T-cell (primary cell): ENCODE results near the gene AFP. TPM values are rescaled to one million over a fixed set of nuclear protein-coding genes. Genes with fewer than 3 reads are reported as not detected.

Experiments used
- ATAC-seq, 4 experiments: fragments of 200-7000 bp in 3 of 4; fragments of 150-1000 bp in 1 of 4; cut with Tn5 transposase; replicated peaks in 1 of 4; 1 replicate in 3 of 4; 2 replicates in 1 of 4; pipeline ENCODE4 v1.10.0; 2021; ENCODE audit warnings: moderate library complexity in 3 of 4, mild to moderate bottlenecking in 2 of 4, moderate number of reproducible peaks in 1 of 4
- CTCF ChIA-PET, 2 donors: fragments of 300-600 bp; sonication (Branson Sonifier 250); formaldehyde crosslinking; loops; one replicate each; lab custom pipeline; 2022; ENCODE audit warnings: antibody characterized with exemption in 2 of 2; lab: Charles Lee
- POLR2A ChIA-PET, 2 donors: fragments of 300-600 bp; sonication (Branson Sonifier 250); formaldehyde crosslinking; loops; one replicate each; lab custom pipeline; 2022; ENCODE audit warnings: antibody characterized with exemption in 2 of 2; lab: Charles Lee
- DNase-seq, 35 experiments: peaks; one replicate each; pipeline versions ENCODE4 v3.0.0 to v3.0.0-alpha.2; 2013 to 2023
- H3K27ac ChIP-seq: one replicate; pipeline ENCODE4 v1.5.1; 2013; ENCODE audit warnings: low read length
- H3K27me3 ChIP-seq, 2 experiments: replicated peaks in 1 of 2; 1 replicate in 1 of 2; 2 replicates in 1 of 2; pipeline versions ENCODE4 v1.6.1 to v1.7.0; 2013; ENCODE audit warnings: low read length in 1 of 2, mixed read lengths in 1 of 2; ENCODE audit not compliant: control insufficient read depth in 2 of 2, insufficient read depth in 2 of 2; ENCODE audit errors: extremely low read depth in 1 of 2
- H3K36me3 ChIP-seq, 2 donors: 1 replicate in 1 of 2; 2 replicates in 1 of 2; pipeline versions ENCODE4 v1.6.1 to v1.7.0; 2013; ENCODE audit warnings: low read length in 1 of 2; ENCODE audit not compliant: control insufficient read depth in 2 of 2, insufficient read depth in 1 of 2; ENCODE audit errors: extremely low read depth in 1 of 2
- H3K4me1 ChIP-seq, 2 experiments: 1 replicate in 1 of 2; 2 replicates in 1 of 2; pipeline versions ENCODE4 v1.6.1 to v1.7.0; 2013; ENCODE audit warnings: low read length in 2 of 2, mixed read lengths in 1 of 2; ENCODE audit not compliant: insufficient read depth in 2 of 2, control insufficient read depth in 1 of 2; ENCODE audit errors: extremely low read depth in 1 of 2
- H3K4me3 ChIP-seq, 2 donors: 1 replicate in 1 of 2; 2 replicates in 1 of 2; pipeline versions ENCODE4 v1.5.1 to v1.7.0; 2013; ENCODE audit warnings: mild to moderate bottlenecking in 2 of 2, low read length in 1 of 2, moderate library complexity in 1 of 2; ENCODE audit not compliant: control insufficient read depth in 1 of 2; ENCODE audit errors: extremely low read depth in 1 of 2
- H3K9me3 ChIP-seq: 2 replicates; pipeline ENCODE4 v1.7.0; 2013
- H3K27ac Mint-ChIP-seq, 2 donors: one replicate each; pipeline ENCODE4 v1.8.0; 2020 to 2021; ENCODE audit warnings: mild to moderate bottlenecking in 2 of 2, mixed read lengths in 2 of 2
- H3K27me3 Mint-ChIP-seq, 2 donors: one replicate each; pipeline ENCODE4 v1.8.0; 2021 to 2022; ENCODE audit warnings: mixed read lengths in 2 of 2
- H3K36me3 Mint-ChIP-seq: one replicate; pipeline ENCODE4 v1.8.0; 2021; ENCODE audit warnings: mixed read lengths
- H3K4me1 Mint-ChIP-seq, 3 donors: one replicate each; pipeline ENCODE4 v1.8.0; 2020 to 2022; ENCODE audit warnings: mixed read lengths in 3 of 3, mild to moderate bottlenecking in 1 of 3
- H3K4me3 Mint-ChIP-seq, 3 donors: one replicate each; pipeline ENCODE4 v1.8.0; 2020 to 2022; ENCODE audit warnings: mild to moderate bottlenecking in 3 of 3, mixed read lengths in 3 of 3, moderate library complexity in 3 of 3
- H3K9me3 Mint-ChIP-seq, 3 donors: one replicate each; pipeline ENCODE4 v1.8.0; 2020 to 2022; ENCODE audit warnings: mixed read lengths in 3 of 3
- WGBS: methylation state at CpG from one replicate; pipeline ENCODE4 v1.1.5; 2013; ENCODE audit warnings: missing lambda C conversion rate; ENCODE audit not compliant: insufficient coverage; 5-methylcytosine and 5-hydroxymethylcytosine counted together
- total RNA-seq, 35 experiments: library from RNA in 6 of 35; stranded (reverse) in 6 of 35; fragments of 120-200 nt in 1 of 35; gene quantifications; one replicate each; pipeline versions ENCODE4 v1.2.1 to v1.2.4 and lab custom pipeline; 2013 to 2026

The AFP gene
- total RNA-seq, 5 donors from 2014 or later (not counting 1 experiment from before 2014, with no cell fraction given) = 1.6 to 3.6 (median 2.5) TPM; not detected in 2

GRCh38 chr4:73485085-73485484, 49.1 kb downstream of the AFP start:
- DNase-seq (no peak), ATAC-seq (no peak)
- H3K4me1 ChIP-seq = no peaks in the 10 kb centered on the region
- Mint-ChIP-seq H3K36me3 (no peaks in the 10 kb centered on the region), H3K4me3 (no peak overlapping the region), H3K27me3 (peaks cover 8 to 13% of the 10 kb centered on the region in 2 donors), H3K4me1 (no peaks in the 10 kb centered on the region), H3K9me3 (no peaks in the 10 kb centered on the region), H3K27ac (no peak overlapping the region)
- ChIA-PET CTCF (no interaction called here), POLR2A (no interaction called here)
- H3K9me3 ChIP-seq = no peaks in the 10 kb centered on the region
- no peaks in the 10 kb centered on the region for H3K36me3 ChIP-seq
- no peak overlapping the region for H3K4me3 ChIP-seq
- H3K27me3 ChIP-seq = no peaks in the 10 kb centered on the region
- H3K27ac ChIP-seq = no peak overlapping the region

- H3K4me1 ChIP-seq = no peaks in the 10 kb centered on the region
- no peaks in the 10 kb centered on the region for H3K9me3 Mint-ChIP-seq
- POLR2A ChIA-PET = no interaction called here
Observed at GRCh38 chr4:73485596-73485995, 49.6 kb downstream of the AFP start.

DNA sequence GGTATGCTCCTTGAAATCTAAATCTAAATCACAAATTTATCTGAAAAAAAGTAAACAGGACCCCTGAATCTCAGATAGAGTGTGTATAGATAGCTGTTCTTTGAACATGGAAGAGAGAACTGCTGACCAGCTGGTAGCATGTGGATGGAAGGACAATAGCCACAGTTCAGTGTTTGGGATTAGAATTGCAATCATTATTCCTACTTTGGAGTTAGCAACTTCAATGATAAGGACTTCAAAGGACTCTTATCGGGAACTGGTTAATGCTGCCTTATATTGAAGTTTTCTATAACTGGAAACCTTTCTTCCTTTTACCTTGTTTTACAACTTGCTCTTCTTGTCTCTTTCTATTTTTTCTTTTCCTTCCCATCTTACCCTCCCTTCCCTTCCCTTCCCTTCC, 50.5 kb downstream of the AFP start:
- no peaks in the 10 kb centered on the region for H3K9me3 ChIP-seq
- POLR2A ChIA-PET = no interaction called here
- no peaks in the 10 kb centered on the region for H3K27me3 ChIP-seq
- no peaks in the 10 kb centered on the region for H3K36me3 ChIP-seq
- Mint-ChIP-seq H3K9me3 (no peaks in the 10 kb centered on the region), H3K4me3 (no peak overlapping the region), H3K27ac (no peak overlapping the region), H3K4me1 (no peaks in the 10 kb centered on the region), H3K36me3 (no peaks in the 10 kb centered on the region), H3K27me3 (peaks cover 7 to 9% of the 10 kb centered on the region in 2 donors)
- no peak overlapping the region for H3K27ac ChIP-seq
- DNase-seq (no peak), ATAC-seq (no peak)
- no peaks in the 10 kb centered on the region for H3K4me1 ChIP-seq
- H3K4me3 ChIP-seq = no peak overlapping the region
- CTCF ChIA-PET = no interaction called here
- whole genome bisulfite sequencing = no CpG with 5 or more reads among the region's 1 CpG

More at GRCh38 chr4:73485596-73485995, 49.6 kb downstream of the AFP start:
- Histone ChIP-seq H3K27ac (no peak overlapping the region), H3K27me3 (no peaks in the 10 kb centered on the region), H3K9me3 (no peaks in the 10 kb centered on the region), H3K4me3 (no peak overlapping the region), H3K36me3 (no peaks in the 10 kb centered on the region)
- CTCF ChIA-PET = no interaction called here
- DNase-seq = no peak
- H3K27me3 Mint-ChIP-seq = peaks cover 8 to 13% of the 10 kb centered on the region in 2 donors
- no peaks in the 10 kb centered on the region for H3K36me3 Mint-ChIP-seq
- H3K27ac Mint-ChIP-seq = no peak overlapping the region
- no peak for ATAC-seq
- no peaks in the 10 kb centered on the region for H3K4me1 Mint-ChIP-seq
- no peak overlapping the region for H3K4me3 Mint-ChIP-seq

GRCh38 chr4:73487233-73487632, 51.2 kb downstream of the AFP start:
- H3K4me1 Mint-ChIP-seq = no peaks in the 10 kb centered on the region
- no peaks in the 10 kb centered on the region for H3K9me3 Mint-ChIP-seq
- WGBS = no CpG with 5 or more reads among the region's 1 CpG
- H3K36me3 Mint-ChIP-seq = no peaks in the 10 kb centered on the region
- POLR2A ChIA-PET = no interaction called here
- ATAC-seq = no peak
- CTCF ChIA-PET = no interaction called here
- H3K4me1 ChIP-seq = no peaks in the 10 kb centered on the region
- H3K27ac ChIP-seq = no peak overlapping the region
- no peak overlapping the region for H3K4me3 Mint-ChIP-seq
- no peak overlapping the region for H3K4me3 ChIP-seq
- H3K27ac Mint-ChIP-seq = no peak overlapping the region
- H3K9me3 ChIP-seq = no peaks in the 10 kb centered on the region
- H3K36me3 ChIP-seq = no peaks in the 10 kb centered on the region
- DNase-seq = no peak
- peaks cover 7 to 9% of the 10 kb centered on the region in 2 donors for H3K27me3 Mint-ChIP-seq
- no peaks in the 10 kb centered on the region for H3K27me3 ChIP-seq

DNA sequence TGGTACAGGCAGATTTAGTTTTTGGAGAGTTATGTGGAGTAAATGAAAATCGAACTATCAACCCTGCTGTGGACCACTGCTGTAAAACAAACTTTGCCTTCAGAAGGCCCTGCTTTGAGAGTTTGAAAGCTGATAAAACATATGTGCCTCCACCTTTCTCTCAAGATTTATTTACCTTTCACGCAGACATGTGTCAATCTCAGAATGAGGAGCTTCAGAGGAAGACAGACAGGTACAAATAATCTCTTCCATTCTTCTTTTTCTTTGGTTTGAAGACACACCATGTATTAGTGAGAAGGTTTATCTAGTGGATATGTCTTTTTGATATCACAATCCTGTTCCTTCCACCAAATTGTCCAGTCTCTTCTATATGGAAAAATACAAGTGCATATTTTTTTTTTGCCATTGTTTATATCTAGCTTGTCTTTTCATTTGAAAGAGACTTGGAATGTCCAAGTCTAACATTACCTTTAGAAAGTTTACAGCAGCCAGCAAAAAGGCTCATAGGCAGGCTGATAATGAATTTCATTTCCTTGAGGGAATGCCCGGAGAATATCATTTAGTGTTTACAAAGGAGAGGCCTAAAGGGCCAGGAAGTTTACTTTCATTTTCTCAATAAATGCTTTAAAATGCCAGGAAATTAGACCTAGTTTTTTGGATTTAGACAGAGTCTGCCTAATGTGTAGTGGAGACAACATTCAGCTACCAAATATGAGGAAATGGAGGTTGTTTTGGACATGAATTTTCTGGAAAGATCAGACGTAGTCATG, 64.2 kb downstream of the AFP start:
- H3K36me3 ChIP-seq = no peaks in the 10 kb centered on the region
- Mint-ChIP-seq H3K27ac (no peak overlapping the region), H3K27me3 (no peaks in the 10 kb centered on the region), H3K9me3 (no peaks in the 10 kb centered on the region), H3K4me1 (peaks cover 0 to 2% (median 0%) of the 10 kb centered on the region in 3 donors), H3K4me3 (no peak overlapping the region), H3K36me3 (no peaks in the 10 kb centered on the region)
- DNase-seq = no peak
- H3K27ac ChIP-seq = no peak overlapping the region
- ChIA-PET POLR2A (no interaction called here), CTCF (no interaction called here)
- WGBS = no CpG with 5 or more reads among the region's 4 CpGs
- H3K27me3 ChIP-seq = no peaks in the 10 kb centered on the region
- H3K4me1 ChIP-seq = no peaks in the 10 kb centered on the region
- H3K9me3 ChIP-seq = no peaks in the 10 kb centered on the region
- ATAC-seq = no peak
- no peak overlapping the region for H3K4me3 ChIP-seq

DNA sequence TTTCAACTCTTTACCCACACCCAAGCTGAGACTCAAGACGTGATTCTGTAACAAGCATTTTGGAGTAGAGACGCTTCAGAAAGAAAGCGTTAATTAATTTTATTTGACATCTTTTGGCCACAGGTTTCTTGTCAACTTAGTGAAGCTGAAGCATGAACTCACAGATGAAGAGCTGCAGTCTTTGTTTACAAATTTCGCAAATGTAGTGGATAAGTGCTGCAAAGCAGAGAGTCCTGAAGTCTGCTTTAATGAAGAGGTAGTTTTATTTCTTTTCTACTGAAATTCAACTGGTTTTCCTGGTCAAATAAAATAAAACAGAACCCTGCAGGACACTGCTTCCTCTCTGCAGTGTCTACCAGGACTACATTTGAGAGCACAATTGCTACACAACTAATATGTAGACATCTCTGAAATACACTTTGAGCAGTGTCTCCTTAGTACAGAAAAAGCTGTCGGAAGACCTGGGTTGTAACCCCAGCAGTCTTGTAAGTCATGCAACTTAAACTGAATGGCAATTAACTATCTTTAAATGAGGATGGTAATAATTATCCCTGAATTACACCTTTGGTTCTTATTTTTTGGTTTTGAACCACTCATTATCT, 65.7 kb downstream of the AFP start:
- POLR2A ChIA-PET = no interaction called here
- no peak overlapping the region for H3K27ac Mint-ChIP-seq
- WGBS = 91% methylated on average over 3 of the region's 5 CpGs

More for the DNA sequence above, 65.7 kb downstream of the AFP start:
- Histone ChIP-seq H3K27ac (no peak overlapping the region), H3K4me1 (no peaks in the 10 kb centered on the region), H3K4me3 (no peak overlapping the region), H3K27me3 (no peaks in the 10 kb centered on the region), H3K36me3 (no peaks in the 10 kb centered on the region), H3K9me3 (no peaks in the 10 kb centered on the region)
- Mint-ChIP-seq H3K36me3 (no peaks in the 10 kb centered on the region), H3K4me1 (peaks cover 0 to 2% (median 0%) of the 10 kb centered on the region in 3 donors), H3K9me3 (no peaks in the 10 kb centered on the region), H3K27me3 (no peaks in the 10 kb centered on the region), H3K4me3 (no peak overlapping the region)
- CTCF ChIA-PET = no interaction called here
- DNase-seq = no peak
- no peak for ATAC-seq
